ENCODE data around the gene CAMTA1.
"Not testable (repeated sequence)": the region's sequence is repeated elsewhere in the genome, so short reads cannot be mapped to it uniquely, and the experiment has no call there.

The CAMTA1 gene

DNA sequence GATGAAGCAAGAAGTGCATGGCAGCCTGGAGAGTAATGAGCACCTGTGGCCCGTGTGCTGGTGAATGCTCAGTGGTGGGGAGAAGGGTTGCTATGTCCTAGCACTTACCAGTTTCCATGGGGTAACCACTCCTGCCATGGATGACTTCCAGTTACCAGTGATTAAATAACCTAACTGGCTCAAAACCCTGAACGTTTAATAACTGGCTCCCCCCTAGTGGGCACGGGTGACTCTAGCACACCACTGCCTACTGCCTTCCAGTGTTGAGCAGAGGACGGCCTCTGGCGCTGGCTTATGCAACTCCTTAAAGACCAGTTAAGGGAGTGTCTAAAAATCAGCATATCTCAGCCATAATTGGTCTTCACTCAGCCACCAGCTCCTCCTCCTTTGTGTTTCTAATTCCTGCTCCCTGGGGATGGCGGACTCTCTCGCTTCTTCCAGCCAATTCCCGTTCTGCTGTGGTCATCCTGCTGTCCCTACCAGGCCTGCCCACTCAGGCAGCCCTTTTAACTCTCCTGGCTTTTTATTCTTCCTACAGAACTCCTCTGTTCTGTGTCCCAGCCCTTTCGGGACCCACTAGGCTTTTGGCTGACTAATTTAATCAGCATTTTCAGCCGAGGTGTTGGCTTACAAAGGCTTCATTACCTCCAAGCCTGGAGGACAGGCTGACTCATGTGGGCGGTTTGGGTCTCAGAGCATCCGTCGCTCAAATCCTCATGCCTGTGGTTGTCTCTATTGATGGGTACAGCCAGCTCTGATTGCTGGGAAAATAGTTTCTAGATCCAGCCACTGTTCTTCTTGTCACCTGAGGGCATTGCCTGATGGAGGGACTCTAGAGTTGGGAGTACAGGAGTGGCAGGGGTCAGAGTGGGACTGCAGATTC is 332.4 kb downstream of the CAMTA1 start:
- Mint-ChIP-seq H3K27me3 (no peaks in the 10 kb centered on the region), H3K4me1 (ENCODE audit: low read depth) (peaks cover 5% of the 10 kb centered on the region), H3K4me3 (no peak overlapping the region), H3K9me3 (no peaks in the 10 kb centered on the region), H3K27ac (no peak overlapping the region), H3K36me3 (ENCODE audit: low read depth) (no peaks in the 10 kb centered on the region)
- intact Hi-C loops (cut with micrococcal nuclease) = no loop called here

DNA sequence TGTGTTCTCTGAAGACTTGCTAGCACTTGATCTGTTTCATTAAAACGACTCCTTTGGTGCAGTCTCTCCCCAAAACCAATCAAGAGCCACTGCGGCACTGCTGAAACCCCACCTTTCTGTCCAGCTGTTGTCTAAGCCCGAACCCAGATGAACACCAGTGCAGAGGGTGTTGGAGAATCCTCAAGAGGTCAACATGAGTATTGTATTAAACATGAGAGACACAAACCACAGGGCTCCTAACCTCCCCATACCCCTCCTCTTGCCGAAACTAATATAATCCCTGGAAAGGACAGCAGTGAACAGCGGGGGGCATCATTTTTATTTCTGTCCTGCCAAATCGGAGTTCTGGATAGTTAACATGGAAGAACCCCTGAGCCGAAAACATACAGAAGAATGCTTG is 333.9 kb downstream of the CAMTA1 start:
- no peaks in the 10 kb centered on the region for H3K36me3 Mint-ChIP-seq (ENCODE audit: low read depth)
- H3K4me3 Mint-ChIP-seq = no peak overlapping the region
- H3K9me3 Mint-ChIP-seq = no peaks in the 10 kb centered on the region
- no peaks in the 10 kb centered on the region for H3K27me3 Mint-ChIP-seq
- no peaks in the 10 kb centered on the region for H3K4me1 Mint-ChIP-seq (ENCODE audit: low read depth)
- intact Hi-C loops (cut with micrococcal nuclease) = no loop called here
- H3K27ac Mint-ChIP-seq = no peak overlapping the region

DNA sequence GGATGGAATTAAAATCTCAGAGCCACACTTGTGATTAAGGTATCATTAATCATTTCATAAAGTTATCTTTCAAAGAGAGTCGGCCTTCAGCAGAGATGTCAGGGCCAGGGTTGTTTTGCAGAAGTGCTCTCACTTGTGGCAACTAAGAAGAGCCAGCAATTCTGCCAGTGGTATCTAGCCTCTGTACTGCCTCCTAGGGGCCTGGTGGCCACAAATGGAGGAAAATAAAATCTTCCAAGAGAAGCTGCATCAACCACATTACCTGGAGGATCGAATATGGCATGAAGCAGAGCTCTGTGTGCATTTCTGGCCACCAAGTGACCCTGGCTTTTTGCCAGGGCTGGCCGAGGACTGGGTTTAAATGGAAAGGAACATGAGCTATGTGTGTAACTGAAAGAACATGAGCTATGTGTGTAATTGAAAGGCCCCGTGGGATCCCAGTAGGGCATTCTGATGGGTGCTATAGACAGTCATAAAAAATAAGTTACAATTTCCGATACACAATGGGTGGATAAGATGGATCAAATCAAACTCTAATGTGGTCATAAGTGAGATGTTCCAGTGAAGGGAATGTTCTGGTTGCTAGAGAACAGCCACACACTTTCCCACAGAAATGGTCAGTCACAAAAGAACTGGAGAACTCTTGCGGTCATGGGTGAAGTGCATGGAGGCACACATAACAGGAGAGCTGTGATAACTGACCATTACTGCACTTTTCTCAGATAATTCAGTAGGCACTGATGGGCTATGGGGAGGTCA is 335.8 kb downstream of the CAMTA1 start:
- Mint-ChIP-seq H3K9me3 (no peaks in the 10 kb centered on the region), H3K4me3 (no peak overlapping the region), H3K36me3 (ENCODE audit: low read depth) (no peaks in the 10 kb centered on the region), H3K4me1 (ENCODE audit: low read depth) (no peaks in the 10 kb centered on the region), H3K27ac (no peak overlapping the region), H3K27me3 (no peaks in the 10 kb centered on the region)
- intact Hi-C loops (cut with micrococcal nuclease) = no loop called here

DNA sequence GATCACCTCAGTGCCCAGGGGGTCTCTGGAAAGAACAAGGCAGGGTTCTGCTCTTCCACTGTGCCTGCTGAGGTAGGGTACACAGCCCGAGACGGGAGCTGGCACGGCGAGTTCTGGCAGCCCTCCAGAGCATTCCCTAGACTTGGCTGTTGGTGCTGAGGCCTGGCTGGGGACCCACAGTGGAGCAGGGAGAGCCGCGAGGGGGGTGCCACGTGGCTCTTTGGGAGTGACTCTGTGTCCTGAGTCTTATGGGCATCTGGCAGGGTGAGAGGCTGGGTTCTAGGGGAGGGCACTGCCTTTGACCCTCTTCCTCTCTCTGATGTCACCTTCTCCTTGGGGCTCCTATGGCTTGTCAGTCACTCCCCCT is 336.4 kb downstream of the CAMTA1 start:
- H3K4me1 Mint-ChIP-seq (ENCODE audit: low read depth) = no peaks in the 10 kb centered on the region
- H3K9me3 Mint-ChIP-seq = no peaks in the 10 kb centered on the region
- H3K27ac Mint-ChIP-seq = no peak overlapping the region
- H3K27me3 Mint-ChIP-seq = no peaks in the 10 kb centered on the region
- no peaks in the 10 kb centered on the region for H3K36me3 Mint-ChIP-seq (ENCODE audit: low read depth)
- intact Hi-C loops (cut with micrococcal nuclease) = no loop called here
- H3K4me3 Mint-ChIP-seq = no peak overlapping the region

DNA sequence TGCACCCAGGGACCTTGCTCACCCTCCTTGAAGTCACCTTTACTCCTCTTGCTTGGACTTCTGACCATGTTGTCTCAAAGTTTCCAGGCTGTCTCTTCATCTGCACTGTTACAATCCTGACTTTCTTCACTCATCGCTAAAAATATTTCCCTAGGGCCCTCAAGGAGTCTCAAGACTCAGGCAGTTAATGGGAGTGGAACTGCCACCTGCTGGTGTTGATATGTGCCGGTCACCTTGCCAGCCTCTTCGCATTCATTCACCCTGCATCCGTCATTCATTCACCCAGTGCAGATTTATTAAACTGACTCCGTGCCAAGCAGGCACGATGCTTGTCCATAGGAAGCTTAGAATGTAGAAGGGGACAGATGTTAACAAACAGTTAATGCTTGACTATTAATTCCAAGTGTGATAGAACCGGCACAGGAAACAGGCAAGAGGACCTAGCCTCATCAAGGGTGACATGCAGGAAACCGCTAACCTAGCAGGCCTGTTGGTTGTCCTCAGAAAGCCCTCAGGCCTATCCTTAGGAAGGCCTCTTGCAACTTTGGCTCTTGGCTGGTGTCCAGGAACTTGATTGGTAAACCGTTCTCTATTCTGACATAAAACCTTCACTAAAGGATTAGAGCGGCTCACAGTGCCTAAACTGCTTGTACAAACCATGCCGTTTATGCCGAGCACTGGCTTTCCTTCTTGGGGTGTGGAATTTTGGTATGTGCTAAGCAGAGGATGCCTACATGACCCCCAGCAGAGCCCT is 342.2 kb downstream of the CAMTA1 start:
- peaks cover 9% of the 10 kb centered on the region for H3K27me3 Mint-ChIP-seq
- H3K4me3 Mint-ChIP-seq = no peak overlapping the region
- H3K4me1 Mint-ChIP-seq (ENCODE audit: low read depth) = peaks cover 6% of the 10 kb centered on the region
- no peak overlapping the region for H3K27ac Mint-ChIP-seq
- H3K36me3 Mint-ChIP-seq (ENCODE audit: low read depth) = no peaks in the 10 kb centered on the region
- no peaks in the 10 kb centered on the region for H3K9me3 Mint-ChIP-seq
- intact Hi-C loops (cut with micrococcal nuclease) = no loop called here

DNA sequence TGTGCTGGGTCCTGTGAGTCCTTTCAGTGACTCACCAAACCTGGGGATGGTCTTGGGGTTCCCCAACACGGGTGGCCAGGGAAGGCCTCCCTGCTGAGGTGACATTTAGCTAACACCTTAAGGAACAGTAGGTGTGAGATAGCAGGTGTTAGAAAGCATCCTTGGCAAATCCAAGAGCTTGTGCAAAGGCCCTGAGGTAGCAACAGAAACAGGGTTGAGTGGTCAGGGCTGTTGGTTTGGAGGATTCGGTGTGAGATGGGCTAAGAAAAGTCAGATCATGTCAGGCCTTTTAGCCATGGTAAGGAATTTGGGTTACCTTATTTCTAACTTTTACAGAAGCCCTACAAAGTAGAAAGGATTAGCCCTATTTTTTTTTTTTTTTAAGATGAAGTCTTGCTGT is 343.0 kb downstream of the CAMTA1 start:
- intact Hi-C loops (cut with micrococcal nuclease) = no loop called here
- H3K36me3 Mint-ChIP-seq (ENCODE audit: low read depth) = no peaks in the 10 kb centered on the region
- H3K27me3 Mint-ChIP-seq = peaks cover 9% of the 10 kb centered on the region

DNA sequence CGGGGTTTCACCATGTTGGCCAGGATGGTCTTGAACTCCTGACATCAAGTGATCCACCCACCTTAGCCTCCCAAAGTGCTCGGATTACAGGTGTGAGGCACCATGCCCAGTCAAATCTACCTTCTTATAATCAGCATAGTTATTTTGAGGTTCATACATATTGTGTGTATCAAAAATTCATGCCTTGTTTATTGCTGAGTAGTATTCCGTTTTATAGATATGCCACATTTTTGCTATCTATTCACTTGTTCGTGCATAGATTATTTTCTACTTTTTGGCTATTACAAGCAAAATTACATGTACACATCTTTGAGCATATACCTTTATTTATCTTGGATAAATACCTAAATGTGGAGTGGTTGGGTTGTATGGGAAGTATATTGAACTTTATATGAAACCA is 344.9 kb downstream of the CAMTA1 start:
- intact Hi-C loops (cut with micrococcal nuclease) = no loop called here

More for the DNA sequence above, 343.0 kb downstream of the CAMTA1 start:
- Mint-ChIP-seq H3K4me1 (ENCODE audit: low read depth) (peaks cover 6% of the 10 kb centered on the region), H3K27ac (no peak overlapping the region), H3K9me3 (no peaks in the 10 kb centered on the region), H3K4me3 (no peak overlapping the region)

DNA sequence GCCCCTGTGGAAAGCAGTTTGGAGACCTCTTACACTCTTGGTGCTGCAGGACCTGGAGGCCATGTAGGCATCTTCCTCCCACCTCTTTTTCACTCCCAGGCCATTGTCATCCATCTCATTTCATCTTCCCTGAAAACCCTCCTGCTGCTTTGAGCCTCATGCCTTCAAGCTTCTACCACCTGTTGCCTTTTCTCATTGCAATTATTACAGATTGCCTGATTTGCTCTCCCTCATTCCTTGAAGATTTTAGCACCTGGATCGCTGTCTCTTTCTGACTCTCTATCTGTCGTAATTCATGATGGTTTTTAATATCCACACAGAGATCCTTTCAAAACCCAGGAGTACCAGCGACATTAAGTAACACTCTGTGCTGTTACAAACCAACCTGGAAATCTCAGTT is 350.2 kb downstream of the CAMTA1 start:
- Mint-ChIP-seq H3K27ac (no peak overlapping the region), H3K9me3 (no peaks in the 10 kb centered on the region), H3K4me3 (no peak overlapping the region), H3K36me3 (ENCODE audit: low read depth) (no peaks in the 10 kb centered on the region), H3K27me3 (no peaks in the 10 kb centered on the region), H3K4me1 (ENCODE audit: low read depth) (no peaks in the 10 kb centered on the region)
- intact Hi-C loops (cut with micrococcal nuclease) = no loop called here

More for the DNA sequence above, 344.9 kb downstream of the CAMTA1 start:
- no peaks in the 10 kb centered on the region for H3K9me3 Mint-ChIP-seq
- H3K36me3 Mint-ChIP-seq (ENCODE audit: low read depth) = no peaks in the 10 kb centered on the region
- H3K27ac Mint-ChIP-seq = no peak overlapping the region
- H3K4me1 Mint-ChIP-seq (ENCODE audit: low read depth) = peaks cover 6% of the 10 kb centered on the region
- H3K4me3 Mint-ChIP-seq = no peak overlapping the region
- H3K27me3 Mint-ChIP-seq = peaks cover 9% of the 10 kb centered on the region

DNA sequence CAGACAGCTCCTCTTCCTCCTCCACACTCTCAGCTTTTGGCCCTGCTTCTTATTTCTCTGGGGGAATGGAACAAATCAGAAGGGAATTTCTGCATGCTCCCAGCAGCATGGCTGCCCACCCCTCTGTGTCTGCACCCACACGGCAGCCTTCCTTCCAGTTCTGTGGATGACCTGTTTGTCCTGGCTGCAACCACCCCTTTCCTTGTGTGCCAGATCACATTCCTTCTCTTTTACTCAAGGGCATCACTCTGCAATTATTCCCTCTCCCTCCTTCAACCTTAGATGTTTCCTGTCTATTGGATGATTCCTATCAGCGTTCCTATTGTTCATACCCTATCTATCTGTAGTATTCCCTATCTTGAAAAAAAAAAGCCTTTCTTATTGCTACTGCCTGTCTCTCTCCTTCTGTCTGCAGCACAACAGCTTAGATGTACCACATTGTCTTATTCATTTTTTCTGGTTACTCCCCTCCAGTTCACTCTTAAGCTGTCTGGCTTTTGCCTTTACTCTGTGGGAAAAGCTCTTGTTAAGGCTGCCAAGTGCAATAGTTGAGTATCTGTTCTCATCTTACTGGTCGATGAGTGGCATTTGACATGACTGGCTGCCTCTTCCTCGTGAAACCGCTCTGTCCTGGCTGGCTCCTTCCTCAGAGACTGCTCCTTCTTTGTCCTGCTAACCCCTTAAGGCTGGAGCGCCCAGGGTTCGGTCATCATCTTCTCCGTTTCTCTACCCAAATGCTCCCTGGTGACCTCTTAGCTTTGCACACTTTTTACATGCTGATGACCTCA is 351.1 kb downstream of the CAMTA1 start:
- intact Hi-C loops (cut with micrococcal nuclease) = no loop called here
- H3K4me1 Mint-ChIP-seq (ENCODE audit: low read depth) = no peaks in the 10 kb centered on the region
- no peak overlapping the region for H3K4me3 Mint-ChIP-seq
- no peaks in the 10 kb centered on the region for H3K36me3 Mint-ChIP-seq (ENCODE audit: low read depth)
- no peak overlapping the region for H3K27ac Mint-ChIP-seq
- no peaks in the 10 kb centered on the region for H3K27me3 Mint-ChIP-seq
- no peaks in the 10 kb centered on the region for H3K9me3 Mint-ChIP-seq

DNA sequence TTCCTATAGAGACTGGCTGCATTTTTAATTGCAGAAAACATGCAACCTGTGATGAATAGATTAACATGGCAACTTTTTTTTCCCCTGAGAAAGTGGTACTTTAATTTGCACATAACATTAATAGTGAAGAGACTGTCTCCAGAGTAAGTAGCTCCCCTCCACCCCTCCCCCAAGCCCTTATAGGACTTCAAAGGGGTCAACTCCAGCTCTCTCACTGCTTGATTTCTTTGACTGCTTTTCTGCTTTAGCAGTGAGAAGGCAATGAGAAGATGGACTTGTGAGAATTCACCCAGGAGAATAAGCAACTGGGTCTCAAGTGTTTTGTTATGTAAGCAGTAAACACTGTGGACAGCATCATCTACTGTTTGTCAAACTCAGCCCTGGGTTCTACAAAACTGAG is 355.0 kb downstream of the CAMTA1 start:
- Mint-ChIP-seq H3K36me3 (ENCODE audit: low read depth) (no peaks in the 10 kb centered on the region), H3K4me3 (no peak overlapping the region), H3K27me3 (no peaks in the 10 kb centered on the region), H3K4me1 (ENCODE audit: low read depth) (no peaks in the 10 kb centered on the region), H3K9me3 (no peaks in the 10 kb centered on the region), H3K27ac (no peak overlapping the region)
- intact Hi-C loops (cut with micrococcal nuclease) = no loop called here

DNA sequence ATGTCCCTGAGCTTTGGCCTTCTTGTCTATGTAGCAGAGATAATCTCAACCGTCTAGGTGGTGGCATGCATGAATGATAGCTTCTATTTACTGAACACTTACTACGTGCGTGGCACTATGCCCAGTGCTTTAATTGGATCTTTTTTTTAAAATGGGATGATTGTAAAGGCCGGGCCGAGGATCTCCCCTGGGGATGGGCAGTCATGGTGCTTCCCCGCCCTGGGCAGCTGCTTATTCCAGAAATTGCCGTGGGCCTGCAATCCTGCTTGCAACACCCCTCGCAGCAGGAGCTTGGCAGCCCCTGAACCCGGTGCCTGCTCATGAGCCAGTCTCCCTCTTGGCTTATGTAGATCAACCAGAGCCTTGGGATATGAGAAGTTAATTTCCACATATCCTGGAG is 360.7 kb downstream of the CAMTA1 start:
- H3K9me3 Mint-ChIP-seq = no peaks in the 10 kb centered on the region
- no peak overlapping the region for H3K27ac Mint-ChIP-seq
- peaks cover 1% of the 10 kb centered on the region for H3K27me3 Mint-ChIP-seq
- H3K4me1 Mint-ChIP-seq (ENCODE audit: low read depth) = no peaks in the 10 kb centered on the region
- no peak overlapping the region for H3K4me3 Mint-ChIP-seq
- H3K36me3 Mint-ChIP-seq (ENCODE audit: low read depth) = no peaks in the 10 kb centered on the region
- intact Hi-C loops (cut with micrococcal nuclease) = no loop called here

DNA sequence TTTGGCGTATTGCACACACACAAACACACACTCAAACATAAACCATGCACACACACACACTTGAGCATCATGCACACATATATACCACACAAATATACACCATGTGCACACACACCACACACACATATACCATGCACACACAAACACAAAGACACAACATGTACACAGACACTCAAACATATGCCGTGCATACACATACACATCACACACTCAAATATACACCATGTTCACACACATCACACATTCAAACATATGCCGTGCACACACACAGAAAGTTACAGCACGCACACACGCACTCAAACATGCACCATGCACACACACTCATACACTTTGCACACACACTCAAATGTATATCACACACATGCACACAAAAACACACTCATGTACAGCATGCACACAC is 361.5 kb downstream of the CAMTA1 start:
- Mint-ChIP-seq H3K36me3 (ENCODE audit: low read depth) (no peaks in the 10 kb centered on the region), H3K27ac (no peak overlapping the region), H3K9me3 (no peaks in the 10 kb centered on the region), H3K4me3 (no peak overlapping the region), H3K4me1 (ENCODE audit: low read depth) (no peaks in the 10 kb centered on the region), H3K27me3 (peaks cover 1% of the 10 kb centered on the region)
- intact Hi-C loops (cut with micrococcal nuclease) = no loop called here

DNA sequence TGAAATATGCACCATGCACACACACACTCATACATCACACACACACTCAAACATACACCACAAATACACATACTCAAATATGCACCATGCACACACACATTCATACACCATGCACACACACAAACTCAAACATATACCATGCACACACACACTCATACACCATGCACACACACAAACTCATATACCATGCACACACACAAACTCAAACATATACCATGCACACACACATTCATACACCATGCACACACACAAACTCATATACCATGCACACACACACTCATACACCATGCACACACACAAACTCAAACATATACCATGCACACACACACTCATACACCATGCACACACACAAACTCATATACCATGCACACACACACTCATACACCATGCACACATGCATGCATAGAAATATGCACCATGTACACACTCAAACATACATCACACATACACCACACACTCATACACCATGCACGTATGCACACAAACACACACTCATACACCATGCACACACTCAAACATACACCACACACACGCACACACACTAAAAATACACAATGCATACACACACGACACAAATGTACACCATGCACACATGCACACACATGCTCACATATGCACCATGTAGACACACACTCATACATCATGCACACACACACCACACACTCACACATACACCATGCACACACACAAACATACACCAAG is 362.5 kb downstream of the CAMTA1 start:
- H3K27me3 Mint-ChIP-seq; H3K4me3 Mint-ChIP-seq; intact Hi-C loops (cut with micrococcal nuclease); H3K9me3 Mint-ChIP-seq; H3K36me3 Mint-ChIP-seq (ENCODE audit: low read depth); H3K4me1 Mint-ChIP-seq (ENCODE audit: low read depth); H3K27ac Mint-ChIP-seq: not testable (repeated sequence)

All from dendritic cell treated with granulocyte-macrophage colony-stimulating factor and Interleukin-4, amounts not matched to agents 40 ng/mL and 50 ng/mL, for 4 days (primary cell).